ENCODE results near the gene ASCL4. TPM values are rescaled to one million over a fixed set of nuclear protein-coding genes. Genes with fewer than 3 reads are reported as not detected.

The ASCL4 gene
- total and polyA plus RNA-seq, 2 of the 13 experiments (the other 11 are each of a cell fraction or from before 2014, with no cell fraction given), result not detected

DNA sequence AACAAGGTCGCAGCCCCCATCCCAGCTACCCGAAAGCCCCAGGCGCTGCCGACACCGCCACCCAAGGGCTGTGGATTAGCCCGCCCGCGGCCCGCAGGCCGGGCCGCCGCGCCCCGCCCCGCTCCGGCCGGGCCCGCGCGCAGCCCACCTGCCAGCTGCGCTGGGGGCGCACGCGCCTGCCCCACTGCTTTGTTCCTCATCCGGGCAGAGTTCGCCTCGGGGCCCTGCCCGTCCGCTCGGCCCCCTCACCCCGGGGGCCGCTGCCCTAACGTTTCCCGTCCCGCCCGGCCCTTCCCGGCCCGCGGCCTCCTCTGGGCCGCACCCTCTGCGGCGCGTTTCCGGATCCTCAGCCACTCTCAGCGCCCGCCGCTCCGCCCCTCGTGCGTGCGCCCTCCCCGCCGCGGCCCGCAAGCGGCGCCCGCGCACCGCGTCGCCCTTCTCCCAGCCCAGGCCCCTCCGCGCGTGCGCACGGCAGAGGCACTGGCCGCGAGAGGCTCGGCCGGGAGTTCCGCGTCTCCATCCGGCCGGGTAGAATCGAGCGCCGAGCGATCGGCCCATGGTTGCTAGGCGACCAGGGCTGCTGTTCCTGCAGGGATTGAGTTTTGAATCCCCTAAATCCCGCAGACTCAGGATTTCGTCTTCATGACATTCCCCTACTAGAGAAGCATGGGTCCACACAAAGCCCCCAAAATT, 13.5 kb upstream of the ASCL4 start, which contains the start of gene PRDM4 (continued):
- TF ChIP-seq FUBP1 (CRISPR knock-in tag; IDR thresholded peaks at IDR 0.05; ENCODE audit: borderline replicate concordance) (0 out of 2 replicates have a peak, but pooled peaks have one; percentile 28), THAP7 (CRISPR knock-in tag; IDR thresholded peaks at IDR 0.05) (peak; percentile 23; the same call in 1 of the 2 replicates), MEF2D (CRISPR knock-in tag; IDR thresholded peaks at IDR 0.05) (no peak), TEAD3 (CRISPR knock-in tag; optimal IDR thresholded peaks at IDR 0.05; ENCODE audit: borderline replicate concordance) (peak; percentile 36), MAFK (conservative IDR thresholded peaks at IDR 0.05 in 1 of 2, IDR thresholded peaks at IDR 0.05 in 1 of 2; ENCODE audit: low read length in 2 of 2) (0 out of 4 replicates have a peak, but pooled peaks of 1 of the 2 experiments have one; percentile 13), NCOA1 (CRISPR knock-in tag; IDR thresholded peaks at IDR 0.05) (no peak), ELF1 (CRISPR knock-in tag; IDR thresholded peaks at IDR 0.05) (peak; percentile 88), PBX3 (CRISPR knock-in tag; IDR thresholded peaks at IDR 0.05; ENCODE audit: borderline replicate concordance) (no peak)
- TF ChIP-seq, protein P1, sequence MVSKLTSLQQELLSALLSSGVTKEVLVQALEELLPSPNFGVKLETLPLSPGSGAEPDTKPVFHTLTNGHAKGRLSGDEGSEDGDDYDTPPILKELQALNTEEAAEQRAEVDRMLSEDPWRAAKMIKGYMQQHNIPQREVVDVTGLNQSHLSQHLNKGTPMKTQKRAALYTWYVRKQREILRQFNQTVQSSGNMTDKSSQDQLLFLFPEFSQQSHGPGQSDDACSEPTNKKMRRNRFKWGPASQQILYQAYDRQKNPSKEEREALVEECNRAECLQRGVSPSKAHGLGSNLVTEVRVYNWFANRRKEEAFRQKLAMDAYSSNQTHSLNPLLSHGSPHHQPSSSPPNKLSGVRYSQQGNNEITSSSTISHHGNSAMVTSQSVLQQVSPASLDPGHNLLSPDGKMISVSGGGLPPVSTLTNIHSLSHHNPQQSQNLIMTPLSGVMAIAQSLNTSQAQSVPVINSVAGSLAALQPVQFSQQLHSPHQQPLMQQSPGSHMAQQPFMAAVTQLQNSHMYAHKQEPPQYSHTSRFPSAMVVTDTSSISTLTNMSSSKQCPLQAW (CRISPR knock-in tag; IDR thresholded peaks at IDR 0.05), result no peak
- TF ChIP-seq, protein P2, sequence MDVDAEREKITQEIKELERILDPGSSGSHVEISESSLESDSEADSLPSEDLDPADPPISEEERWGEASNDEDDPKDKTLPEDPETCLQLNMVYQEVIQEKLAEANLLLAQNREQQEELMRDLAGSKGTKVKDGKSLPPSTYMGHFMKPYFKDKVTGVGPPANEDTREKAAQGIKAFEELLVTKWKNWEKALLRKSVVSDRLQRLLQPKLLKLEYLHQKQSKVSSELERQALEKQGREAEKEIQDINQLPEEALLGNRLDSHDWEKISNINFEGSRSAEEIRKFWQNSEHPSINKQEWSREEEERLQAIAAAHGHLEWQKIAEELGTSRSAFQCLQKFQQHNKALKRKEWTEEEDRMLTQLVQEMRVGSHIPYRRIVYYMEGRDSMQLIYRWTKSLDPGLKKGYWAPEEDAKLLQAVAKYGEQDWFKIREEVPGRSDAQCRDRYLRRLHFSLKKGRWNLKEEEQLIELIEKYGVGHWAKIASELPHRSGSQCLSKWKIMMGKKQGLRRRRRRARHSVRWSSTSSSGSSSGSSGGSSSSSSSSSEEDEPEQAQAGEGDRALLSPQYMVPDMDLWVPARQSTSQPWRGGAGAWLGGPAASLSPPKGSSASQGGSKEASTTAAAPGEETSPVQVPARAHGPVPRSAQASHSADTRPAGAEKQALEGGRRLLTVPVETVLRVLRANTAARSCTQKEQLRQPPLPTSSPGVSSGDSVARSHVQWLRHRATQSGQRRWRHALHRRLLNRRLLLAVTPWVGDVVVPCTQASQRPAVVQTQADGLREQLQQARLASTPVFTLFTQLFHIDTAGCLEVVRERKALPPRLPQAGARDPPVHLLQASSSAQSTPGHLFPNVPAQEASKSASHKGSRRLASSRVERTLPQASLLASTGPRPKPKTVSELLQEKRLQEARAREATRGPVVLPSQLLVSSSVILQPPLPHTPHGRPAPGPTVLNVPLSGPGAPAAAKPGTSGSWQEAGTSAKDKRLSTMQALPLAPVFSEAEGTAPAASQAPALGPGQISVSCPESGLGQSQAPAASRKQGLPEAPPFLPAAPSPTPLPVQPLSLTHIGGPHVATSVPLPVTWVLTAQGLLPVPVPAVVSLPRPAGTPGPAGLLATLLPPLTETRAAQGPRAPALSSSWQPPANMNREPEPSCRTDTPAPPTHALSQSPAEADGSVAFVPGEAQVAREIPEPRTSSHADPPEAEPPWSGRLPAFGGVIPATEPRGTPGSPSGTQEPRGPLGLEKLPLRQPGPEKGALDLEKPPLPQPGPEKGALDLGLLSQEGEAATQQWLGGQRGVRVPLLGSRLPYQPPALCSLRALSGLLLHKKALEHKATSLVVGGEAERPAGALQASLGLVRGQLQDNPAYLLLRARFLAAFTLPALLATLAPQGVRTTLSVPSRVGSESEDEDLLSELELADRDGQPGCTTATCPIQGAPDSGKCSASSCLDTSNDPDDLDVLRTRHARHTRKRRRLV (CRISPR knock-in tag; IDR thresholded peaks at IDR 0.05), result no peak
- TF ChIP-seq, protein P3, sequence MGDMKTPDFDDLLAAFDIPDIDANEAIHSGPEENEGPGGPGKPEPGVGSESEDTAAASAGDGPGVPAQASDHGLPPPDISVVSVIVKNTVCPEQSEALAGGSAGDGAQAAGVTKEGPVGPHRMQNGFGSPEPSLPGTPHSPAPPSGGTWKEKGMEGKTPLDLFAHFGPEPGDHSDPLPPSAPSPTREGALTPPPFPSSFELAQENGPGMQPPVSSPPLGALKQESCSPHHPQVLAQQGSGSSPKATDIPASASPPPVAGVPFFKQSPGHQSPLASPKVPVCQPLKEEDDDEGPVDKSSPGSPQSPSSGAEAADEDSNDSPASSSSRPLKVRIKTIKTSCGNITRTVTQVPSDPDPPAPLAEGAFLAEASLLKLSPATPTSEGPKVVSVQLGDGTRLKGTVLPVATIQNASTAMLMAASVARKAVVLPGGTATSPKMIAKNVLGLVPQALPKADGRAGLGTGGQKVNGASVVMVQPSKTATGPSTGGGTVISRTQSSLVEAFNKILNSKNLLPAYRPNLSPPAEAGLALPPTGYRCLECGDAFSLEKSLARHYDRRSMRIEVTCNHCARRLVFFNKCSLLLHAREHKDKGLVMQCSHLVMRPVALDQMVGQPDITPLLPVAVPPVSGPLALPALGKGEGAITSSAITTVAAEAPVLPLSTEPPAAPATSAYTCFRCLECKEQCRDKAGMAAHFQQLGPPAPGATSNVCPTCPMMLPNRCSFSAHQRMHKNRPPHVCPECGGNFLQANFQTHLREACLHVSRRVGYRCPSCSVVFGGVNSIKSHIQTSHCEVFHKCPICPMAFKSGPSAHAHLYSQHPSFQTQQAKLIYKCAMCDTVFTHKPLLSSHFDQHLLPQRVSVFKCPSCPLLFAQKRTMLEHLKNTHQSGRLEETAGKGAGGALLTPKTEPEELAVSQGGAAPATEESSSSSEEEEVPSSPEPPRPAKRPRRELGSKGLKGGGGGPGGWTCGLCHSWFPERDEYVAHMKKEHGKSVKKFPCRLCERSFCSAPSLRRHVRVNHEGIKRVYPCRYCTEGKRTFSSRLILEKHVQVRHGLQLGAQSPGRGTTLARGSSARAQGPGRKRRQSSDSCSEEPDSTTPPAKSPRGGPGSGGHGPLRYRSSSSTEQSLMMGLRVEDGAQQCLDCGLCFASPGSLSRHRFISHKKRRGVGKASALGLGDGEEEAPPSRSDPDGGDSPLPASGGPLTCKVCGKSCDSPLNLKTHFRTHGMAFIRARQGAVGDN (CRISPR knock-in tag; IDR thresholded peaks at IDR 0.05), result peak; percentile 72
